ENCODE results near the gene KCNG3.

Gene KCNG3

GRCh38 chr2:42458396-42458795, 35.4 kb downstream of the KCNG3 start:
- TF ChIP-seq CTCF (IDR thresholded peaks at IDR 0.05): no peak
- no peak overlapping the region for H3K4me3 ChIP-seq
- DNase-seq (ENCODE audit: low spot score): no peak
- no peak overlapping the region for H3K27ac ChIP-seq

DNA sequence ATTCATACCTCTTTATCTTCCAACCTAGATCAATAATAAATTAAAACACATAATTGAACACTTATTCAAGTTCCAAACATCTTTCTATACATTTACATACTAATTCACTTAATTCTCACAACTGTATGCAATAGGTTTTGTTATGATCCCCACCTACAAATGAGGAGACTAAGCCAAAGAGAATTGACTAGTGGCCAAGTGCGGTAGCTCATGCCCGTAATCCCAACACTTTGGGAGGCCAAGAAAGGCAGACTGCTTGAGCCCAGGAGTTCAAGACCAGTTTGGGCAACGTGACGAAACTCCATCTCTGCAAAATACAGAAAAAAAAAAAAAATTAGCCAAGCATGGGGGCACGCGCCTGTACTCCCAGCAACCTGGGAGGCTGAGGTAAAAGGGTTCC, 36.8 kb downstream of the KCNG3 start:
- Histone ChIP-seq H3K4me3 (no peak overlapping the region), H3K27ac (no peak overlapping the region)
- TF ChIP-seq CTCF (IDR thresholded peaks at IDR 0.05): no peak
- DNase-seq (ENCODE audit: low spot score): no peak

- no peak for DNase-seq (ENCODE audit: low spot score)
- H3K27ac ChIP-seq: no peak overlapping the region
- no peak overlapping the region for H3K4me3 ChIP-seq
- no peak for TF ChIP-seq CTCF (IDR thresholded peaks at IDR 0.05)
Measured at GRCh38 chr2:42456126-42456839, 37.5 kb downstream of the KCNG3 start.

- Histone ChIP-seq H3K4me3 (no peak overlapping the region), H3K27ac (no peak overlapping the region)
- DNase-seq (ENCODE audit: low spot score): no peak
- TF ChIP-seq CTCF (IDR thresholded peaks at IDR 0.05): no peak
Measured at GRCh38 chr2:42452545-42452944, 41.2 kb downstream of the KCNG3 start.

GRCh38 chr2:42450136-42450535, 43.6 kb downstream of the KCNG3 start:
- DNase-seq (ENCODE audit: low spot score): no peak
- H3K4me3 ChIP-seq: no peak overlapping the region
- no peak for TF ChIP-seq CTCF (IDR thresholded peaks at IDR 0.05)
- H3K27ac ChIP-seq: no peak overlapping the region

- no peak for TF ChIP-seq CTCF (IDR thresholded peaks at IDR 0.05)
- no peak for DNase-seq (ENCODE audit: low spot score)
- Histone ChIP-seq H3K4me3 (no peak overlapping the region), H3K27ac (no peak overlapping the region)
Measured at GRCh38 chr2:42449163-42450087, 44.4 kb downstream of the KCNG3 start.

Data from coronary artery (tissue), 2 donors.